ENCODE results near the gene MBNL1.

MBNL1 gene

DNA sequence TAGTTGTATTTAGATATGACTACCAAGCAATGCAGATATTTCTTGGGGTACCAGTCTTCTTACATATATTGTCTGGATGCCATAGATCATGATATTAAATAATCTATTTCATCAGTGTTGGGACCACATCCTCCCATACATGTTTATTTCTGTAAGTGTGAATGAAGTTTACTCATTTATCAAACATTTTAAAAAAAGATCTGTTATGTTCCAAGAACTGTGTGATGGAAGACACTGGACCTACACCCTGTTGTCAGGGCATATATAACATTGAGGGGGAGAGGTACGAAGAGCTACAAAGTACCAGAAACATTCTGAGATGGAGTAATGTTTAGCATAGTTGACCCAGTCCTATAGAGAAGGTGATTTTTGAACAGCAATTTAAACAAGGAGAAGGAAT is 26.6 kb downstream of the MBNL1 start:
- DNase-seq, result no peak

DNA sequence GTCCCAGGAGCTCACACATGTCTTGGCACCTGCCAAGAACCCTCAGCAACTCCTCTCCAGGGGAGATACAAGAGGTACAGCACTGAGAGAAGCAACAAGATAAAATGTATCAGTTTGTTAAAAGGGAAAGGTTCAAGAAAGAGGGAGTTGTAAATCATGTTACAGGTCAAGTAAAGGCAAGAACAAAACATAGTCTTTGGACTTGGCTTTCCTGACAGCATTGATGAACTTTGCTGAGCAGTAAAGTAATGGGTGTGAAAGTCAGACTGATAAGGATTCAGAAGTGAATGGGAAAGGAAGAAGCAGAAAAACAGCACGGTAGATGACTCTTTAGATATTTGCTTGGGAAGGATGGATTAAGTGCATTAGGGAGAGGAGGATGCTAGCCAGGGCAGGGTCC is 27.1 kb downstream of the MBNL1 start:
- DNase-seq, result no peak

DNA sequence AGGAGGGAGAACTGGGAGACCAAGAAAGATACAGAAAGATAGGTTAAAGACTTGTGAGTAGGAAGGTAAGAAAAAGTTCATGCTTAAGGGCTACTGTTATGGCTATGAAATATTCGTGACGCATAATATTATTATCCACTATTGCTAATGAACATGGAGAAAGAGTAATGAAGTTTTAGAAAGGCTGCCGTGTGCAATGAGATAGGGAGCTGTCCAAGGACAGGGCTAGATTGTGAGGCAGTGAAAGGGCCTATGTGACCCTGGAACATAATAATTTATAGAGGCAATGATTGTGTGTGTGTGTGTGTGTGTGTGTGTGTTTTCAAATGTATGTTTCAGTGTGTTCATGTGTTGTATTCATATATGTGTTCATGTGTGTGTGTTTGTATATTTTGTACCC is 27.7 kb downstream of the MBNL1 start:
- no peak for DNase-seq

DNA sequence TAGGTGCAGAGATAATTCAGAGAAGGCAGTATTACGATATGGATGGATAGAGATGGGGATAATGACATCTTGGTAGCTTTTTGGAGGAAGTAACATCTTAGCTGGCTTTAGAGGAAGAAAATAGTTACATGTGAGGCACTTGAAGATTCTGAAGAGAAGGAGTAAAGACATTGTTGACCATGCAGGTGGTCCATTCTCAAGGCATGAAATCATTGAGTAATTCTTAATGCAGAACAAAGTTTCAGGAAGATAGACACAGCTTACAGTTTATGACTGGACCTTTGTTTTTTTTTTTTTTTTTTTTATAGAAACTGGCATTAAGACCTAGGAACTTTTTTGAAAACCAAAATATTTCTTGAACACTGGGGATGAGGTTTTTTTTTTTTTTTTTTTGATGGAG is 28.2 kb downstream of the MBNL1 start:
- no peak for DNase-seq

DNA sequence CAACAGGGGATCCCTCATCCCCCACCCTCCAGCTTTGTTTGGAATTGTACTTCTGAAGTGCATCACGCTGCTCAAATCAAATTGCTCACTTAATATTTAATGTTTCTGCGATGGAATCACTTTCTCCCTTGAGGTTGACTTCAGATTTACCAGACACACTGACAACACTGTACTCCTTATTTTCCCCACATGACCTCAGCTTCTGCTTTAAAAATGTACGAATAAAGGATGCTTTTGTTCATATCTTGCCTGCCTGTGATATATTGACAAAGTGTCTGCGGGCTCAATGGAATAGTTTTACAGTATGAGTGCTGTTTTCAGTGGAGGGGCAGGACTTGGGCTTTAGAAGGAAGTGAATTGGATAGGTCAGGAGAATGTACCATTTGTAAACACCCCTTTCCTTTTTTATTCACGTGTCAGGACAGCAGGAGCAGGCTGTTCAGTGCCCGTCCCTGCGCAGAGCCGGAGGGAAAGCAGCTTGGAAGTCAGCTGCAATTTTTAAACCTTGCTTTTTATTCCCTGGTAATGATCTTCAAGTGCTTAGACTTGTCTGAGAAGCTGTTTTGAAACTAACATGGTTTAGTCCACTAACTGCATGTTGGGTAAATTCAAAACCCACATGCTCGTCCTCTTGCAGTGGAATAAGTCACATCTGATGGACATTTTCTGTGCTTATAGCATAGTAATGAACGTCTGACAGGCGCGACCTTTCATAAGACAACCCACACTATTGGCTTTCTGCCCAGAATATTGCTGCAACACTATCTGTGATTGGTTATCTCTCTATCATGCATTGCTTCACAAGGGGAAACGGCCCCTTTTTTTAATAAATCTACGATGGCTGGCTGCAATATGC is 29.9 kb downstream of the MBNL1 start:
- peak in 46 of 56 donors; percentile 1 to 85 (median 48) for DNase-seq

DNA sequence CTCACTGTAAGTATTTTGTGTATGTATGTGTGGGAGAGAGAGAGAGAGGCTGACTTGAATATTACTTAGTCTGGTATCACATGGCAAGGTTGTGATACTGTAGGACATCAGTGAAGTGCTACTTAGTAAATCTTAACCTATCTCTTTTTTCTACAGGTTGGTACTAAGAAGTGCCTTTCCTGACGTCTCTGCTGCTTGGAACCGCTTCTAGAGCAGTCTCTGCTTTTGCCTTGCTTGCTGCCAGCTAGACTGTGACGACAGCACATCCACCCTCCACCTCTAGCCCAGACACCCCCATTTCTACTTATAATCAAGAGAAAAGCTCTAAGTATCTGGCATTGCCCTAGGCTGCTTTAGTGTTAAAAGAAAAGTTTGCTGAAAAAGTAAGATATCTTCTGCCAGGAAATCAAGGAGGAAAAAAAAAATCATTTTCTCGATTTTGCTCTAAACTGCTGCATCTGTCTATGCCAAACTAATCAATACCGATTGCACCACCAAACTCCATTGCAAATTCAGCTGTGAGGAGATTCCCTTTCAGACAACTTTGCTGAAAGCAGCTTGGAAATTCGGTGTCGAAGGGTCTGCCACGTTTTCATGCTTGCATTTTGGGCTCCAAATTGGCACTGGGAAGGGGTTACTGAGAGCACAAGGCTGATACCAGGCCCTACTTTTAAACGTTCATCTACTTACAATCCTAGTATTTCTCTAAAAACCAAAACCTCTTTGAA is 30.7 kb downstream of the MBNL1 start:
- peak in 23 of 56 donors; percentile 3 to 66 (median 22) for DNase-seq

DNA sequence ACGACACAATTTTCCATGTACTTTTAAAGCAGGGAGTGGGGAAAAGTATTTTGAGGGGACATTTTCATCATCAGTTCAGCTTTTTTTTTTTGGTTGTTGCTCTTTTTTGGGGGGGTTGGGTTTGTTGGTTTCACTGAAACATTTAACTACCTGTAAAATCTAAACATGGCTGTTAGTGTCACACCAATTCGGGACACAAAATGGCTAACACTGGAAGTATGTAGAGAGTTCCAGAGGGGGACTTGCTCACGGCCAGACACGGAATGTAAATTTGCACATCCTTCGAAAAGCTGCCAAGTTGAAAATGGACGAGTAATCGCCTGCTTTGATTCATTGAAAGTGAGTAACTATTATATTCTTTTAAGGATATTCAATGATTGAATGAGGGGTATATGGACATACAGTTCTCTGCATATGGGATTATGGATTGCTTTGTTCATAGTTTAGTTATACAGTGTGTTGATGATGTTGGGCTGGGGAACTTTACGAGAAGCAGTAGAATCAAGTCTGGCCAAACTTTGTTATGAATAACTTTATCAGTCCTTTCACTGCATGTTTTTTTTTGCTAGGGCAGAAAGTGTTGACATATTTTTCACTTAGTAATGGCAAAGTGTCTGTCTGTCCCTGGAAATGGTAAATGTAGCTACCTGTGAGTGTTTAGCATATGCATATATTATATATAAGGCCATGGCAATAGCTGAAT is 31.5 kb downstream of the MBNL1 start:
- no peak for DNase-seq

DNA sequence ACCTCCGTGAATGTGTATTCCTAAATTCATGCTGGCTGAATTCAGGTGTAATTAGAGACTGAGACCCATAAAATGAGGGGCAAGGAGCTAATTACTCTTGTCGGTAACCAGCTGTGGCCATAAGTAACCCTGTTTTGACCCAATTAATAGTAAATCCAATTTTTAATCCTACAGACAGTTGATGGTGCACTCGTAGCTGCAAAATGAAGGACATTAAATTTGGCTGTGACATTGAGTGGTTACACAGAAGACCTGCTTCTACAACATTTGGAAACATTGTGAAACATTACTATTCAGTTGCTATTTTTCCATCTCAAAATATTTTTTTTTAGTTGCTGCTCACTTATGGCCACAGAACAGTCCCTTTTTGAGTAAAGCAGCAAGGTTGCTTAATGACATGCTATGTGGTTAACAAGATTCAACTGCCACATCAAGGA is 33.0 kb downstream of the MBNL1 start:
- no peak for DNase-seq

DNA sequence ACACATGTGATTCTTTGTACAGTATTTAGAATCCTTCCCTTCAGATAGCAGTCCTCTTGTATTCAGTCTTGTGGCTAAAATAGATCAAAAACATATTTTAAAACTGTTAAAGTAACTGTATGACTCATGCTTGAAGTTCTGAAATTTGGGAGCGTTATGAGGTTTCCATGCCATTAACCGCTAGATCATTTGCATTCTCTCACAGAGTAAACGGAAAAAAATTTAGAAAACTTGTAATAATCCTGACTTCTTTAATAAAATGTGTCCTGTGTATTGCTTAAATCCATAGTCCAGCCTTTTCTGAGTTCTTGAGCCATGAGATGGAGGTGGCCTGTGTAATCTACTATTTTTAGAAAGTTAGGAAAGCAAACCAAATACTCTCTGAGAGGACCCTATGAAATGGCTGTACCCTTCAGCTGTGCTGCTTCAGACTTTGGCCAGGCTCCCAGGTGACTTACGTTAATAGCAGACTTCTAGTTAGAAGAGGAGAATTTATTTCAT is 33.8 kb downstream of the MBNL1 start:
- DNase-seq, result peak in 12 of 56 donors; percentile 1 to 49 (median 17)

DNA sequence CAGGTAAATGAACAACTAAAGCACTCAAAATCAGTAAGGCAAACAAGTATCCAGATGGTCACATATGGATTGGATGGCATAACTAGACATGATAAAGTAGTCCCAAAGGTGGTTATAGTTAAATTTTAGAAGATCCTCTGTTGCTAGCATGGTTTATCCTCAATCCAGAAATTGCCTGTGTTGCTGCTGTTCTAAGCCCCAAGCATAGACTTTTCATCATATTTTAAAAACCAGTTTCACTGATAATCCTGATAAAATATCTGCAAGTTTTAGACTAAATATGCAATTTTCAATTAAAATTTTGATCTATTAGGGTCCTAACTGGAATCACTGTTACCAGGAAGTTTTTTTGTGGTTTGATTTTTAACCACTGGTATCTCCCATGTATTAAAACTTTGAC is 35.4 kb downstream of the MBNL1 start:
- no peak for DNase-seq

DNA sequence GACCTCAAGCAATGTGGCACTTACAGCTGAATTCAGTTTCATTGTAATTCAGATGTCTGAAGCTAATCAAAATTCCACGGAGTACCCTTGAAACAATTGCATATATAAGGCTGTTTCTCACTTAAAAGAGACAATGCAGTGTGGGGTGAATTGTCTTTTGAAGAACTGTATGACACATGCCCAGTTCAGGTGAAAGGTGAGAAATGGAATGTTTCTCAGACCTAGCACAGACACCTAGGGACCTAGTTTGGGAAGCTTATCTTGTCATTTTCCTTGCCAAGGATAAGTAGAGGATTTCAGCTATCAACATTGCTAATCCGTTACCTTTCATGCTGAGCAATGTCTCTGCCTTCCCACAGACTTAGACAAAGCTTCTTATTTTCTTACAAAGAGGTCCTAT is 36.3 kb downstream of the MBNL1 start:
- no peak for DNase-seq

DNA sequence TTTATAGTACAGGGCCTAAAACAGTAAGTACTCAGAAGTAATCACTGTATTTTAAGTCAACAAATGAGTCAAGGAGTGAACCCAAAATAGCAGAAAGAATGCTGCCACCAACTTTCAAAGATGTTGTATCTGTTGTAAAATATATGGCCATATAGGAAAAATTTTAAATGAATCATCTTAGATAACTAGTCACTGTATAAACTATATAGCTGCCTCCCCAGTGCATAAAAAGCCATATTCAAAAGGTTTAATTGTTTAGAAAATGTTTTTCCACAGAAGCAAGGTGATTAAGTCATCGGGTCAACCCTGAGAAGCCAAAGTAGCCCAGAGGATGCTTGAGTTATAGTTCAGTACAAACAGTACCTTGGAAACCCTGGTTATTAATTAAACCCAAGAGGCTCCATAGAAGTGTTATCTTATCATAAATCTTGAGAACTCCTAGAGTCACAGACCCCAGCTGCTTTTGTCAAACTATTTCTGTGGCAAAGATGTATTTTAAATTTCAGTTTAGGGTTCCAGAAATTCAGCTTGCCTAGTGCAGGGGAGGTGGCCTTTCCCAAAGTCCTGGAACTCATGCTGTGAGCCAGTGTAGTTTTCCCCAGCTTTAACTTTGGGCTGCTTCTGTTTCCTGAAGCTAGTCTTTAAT is 39.2 kb downstream of the MBNL1 start:
- DNase-seq, result no peak

DNA sequence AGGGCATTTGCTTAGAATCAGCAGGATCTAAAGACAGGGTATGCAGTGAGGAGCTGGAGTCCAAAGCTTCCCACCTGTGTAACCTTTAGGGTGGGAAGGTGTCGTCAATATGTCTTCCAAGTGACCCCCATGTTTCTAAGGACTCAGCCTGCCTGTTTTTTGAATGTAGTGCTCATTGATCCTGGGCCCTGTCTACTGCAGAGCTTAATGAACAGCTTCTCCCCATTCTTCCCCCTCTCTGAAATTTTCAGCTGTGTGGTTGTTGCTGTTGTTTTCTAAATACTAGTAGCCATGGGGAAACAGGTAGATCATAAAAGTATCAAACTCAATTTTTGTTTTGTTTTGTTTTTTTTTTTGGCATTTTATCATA is 39.7 kb downstream of the MBNL1 start:
- no peak for DNase-seq

DNA sequence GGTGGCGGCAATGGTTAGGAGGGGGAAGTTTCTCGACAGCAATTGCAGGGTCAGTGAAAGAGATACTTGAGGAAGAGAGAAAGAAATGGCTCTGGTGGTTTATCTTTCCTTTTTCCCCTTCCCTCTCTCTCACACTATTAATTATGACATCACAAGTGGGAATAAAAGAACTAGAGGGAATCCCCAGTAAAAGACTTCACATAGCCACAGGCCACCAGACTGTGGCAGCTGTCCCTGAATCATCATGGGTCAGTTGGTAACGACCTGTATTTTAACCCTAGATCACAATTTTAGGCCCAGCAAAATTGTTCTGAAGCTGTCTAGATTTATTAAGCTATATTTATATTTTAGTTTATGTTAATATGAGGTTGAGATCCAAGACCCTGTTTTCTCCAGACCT is 40.3 kb downstream of the MBNL1 start:
- DNase-seq, result no peak

DNA sequence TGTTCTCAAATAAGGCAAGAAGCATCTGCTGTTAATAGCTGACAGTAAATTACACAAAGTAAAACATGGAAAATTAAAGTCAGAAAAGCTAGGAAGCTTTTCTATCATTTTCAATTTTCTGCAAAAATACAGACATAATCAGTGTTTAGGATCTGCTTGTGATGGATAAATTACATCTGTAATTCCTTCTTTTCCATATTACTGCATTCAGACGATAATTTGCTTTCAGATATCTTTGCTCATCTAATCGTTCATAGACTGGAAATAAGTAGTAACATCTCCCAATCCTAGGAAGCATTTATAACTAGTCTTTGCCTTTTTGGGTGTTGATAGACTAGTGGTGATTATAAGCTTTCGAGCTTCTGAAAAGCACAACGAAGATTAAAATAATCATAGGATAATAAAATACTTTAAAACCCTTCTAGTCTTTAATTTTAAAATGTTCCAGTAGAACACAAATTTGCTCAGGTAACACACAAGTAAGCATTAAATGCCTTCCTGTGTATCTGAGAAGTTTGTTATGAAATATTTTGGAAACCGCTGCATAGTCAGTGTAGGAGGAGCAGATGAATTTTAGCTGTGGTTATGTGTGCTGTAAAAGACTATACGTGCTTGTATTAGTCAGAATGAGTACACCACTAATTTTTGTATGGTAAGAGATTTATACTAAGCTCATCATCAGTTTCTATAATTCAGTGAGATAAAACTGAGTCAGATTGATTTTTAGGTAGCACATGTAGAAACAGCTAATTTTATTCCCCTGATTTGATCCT is 41.0 kb downstream of the MBNL1 start:
- DNase-seq, result no peak

DNA sequence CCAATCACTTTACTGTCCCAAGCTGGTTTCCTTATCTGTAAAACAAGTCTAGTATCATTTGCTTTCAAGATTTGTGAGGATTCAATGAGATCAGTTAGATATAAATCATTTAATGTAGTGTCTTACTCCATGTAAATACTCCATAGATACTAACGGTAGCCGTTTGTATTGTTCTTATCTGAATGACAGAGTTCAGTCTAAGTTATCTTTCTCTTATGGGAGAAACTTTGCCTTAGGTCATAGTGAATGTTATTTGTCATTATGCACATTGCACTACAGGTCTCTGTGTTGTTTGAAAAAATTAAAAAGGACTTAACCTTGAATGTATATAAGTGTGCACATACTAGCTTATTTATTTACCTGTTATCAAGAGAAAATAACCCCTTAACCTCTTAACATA is 44.7 kb downstream of the MBNL1 start:
- no peak for DNase-seq

DNA sequence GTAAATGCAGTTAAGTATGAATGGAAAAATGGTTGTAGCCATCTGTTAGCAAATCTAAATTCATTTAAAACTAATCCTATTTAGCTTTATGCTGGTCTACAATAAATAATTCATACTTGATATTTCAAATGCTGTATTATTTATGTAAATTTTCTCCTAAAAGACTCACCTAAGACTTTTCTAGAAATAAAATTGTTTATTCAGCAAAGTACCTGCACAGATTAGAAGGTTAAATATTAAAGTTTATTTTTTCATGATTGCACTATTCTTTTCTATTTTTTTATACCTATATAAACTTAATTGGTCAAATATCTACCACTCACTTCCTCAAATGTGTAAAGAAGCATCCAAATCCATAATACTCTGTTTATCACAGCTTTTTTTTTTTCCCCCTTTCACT is 45.2 kb downstream of the MBNL1 start:
- no peak for DNase-seq

DNA sequence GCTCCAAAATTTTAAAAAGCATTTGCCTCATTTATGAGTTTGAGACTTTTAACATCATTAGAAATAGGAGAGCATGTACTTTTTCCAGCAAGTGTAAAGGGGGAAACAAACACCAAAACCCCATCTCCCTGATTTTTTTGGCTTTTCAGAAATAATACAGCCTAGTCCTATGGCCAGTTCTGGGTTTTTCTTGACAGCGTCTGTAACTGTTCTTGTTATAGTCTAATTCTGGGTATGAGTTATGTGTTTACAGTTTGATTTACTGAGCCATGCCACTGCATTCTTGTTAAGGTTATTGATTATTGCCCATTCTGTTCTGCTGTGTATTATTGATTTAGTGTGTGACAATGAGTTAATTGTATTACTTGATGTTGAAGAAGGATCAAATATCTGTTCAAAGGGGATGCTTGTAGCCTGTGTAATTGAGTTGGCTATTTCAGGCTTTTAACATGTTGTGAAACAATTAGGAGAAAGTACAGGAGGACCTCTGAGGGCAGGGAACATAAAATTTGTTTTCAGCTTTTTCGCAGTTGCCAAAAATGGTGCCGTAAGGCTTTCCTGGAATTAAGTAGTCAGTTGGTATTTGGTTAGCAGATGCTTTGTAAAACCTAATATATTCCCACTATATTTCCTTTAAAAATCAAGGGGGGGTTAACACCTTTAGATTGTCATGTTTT is 46.1 kb downstream of the MBNL1 start:
- DNase-seq, result no peak

DNA sequence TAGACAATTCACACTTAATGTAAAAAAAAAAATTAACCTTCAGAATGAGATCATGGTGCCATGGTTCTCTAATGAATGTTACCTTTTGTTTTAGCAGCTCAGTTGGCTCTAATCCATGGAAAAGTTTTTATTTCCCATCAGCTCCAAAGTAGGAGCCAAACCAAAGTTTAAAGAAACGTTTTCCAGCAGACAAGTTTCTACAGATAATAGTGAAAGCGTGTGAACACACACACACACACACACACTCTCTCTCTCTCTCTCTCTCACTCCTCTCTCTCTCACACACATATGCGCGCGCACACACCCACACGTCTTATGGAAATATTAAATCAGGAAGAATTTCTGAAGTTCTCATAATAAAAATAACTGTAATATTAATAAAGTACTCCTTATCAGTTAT is 46.9 kb downstream of the MBNL1 start:
- DNase-seq, result no peak

DNA sequence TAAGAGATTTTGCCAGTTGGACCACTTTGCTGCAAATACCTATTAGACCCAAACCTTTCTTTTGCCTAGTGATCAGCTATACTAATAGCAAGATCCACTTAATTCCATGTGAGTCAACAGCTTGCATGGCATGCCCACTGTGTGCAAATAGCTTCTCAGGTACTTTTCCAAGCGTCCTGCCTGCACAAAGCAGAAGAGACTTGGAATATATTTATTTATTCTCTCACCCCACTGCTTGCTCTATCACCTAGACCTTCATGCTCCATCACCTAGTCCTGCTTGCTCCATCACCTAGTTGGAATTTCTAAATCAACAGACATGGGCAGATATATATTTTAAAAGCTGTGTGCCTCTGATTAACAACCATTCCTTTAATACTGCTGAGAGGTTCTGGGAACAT is 47.6 kb downstream of the MBNL1 start:
- DNase-seq, result no peak

All from nucleus accumbens (tissue), 56 donors.